H4 (cell line): ENCODE data around the gene ATG5. TPM values are rescaled to one million over a fixed set of nuclear protein-coding genes. Genes with fewer than 3 reads are reported as not detected.
A peak's percentile ranks its signal among the peaks of the same experiment; 100 is the strongest.

Experiments
- DNase-seq: peaks from one replicate; pipeline ENCODE4 v3.0.0-alpha.2; 2015; ENCODE audit warnings: low spot score
- total RNA-seq: library from RNA; depleted of rRNA; stranded (reverse); fragments of >200 nt; shearing (Covaris generic); gene quantifications from 2 replicates; pipeline ENCODE4 v1.2.3, GENCODE V29; 2014

The ATG5 gene
- total RNA-seq, 1 experiment from 2014 or later = 42.5 TPM

DNA sequence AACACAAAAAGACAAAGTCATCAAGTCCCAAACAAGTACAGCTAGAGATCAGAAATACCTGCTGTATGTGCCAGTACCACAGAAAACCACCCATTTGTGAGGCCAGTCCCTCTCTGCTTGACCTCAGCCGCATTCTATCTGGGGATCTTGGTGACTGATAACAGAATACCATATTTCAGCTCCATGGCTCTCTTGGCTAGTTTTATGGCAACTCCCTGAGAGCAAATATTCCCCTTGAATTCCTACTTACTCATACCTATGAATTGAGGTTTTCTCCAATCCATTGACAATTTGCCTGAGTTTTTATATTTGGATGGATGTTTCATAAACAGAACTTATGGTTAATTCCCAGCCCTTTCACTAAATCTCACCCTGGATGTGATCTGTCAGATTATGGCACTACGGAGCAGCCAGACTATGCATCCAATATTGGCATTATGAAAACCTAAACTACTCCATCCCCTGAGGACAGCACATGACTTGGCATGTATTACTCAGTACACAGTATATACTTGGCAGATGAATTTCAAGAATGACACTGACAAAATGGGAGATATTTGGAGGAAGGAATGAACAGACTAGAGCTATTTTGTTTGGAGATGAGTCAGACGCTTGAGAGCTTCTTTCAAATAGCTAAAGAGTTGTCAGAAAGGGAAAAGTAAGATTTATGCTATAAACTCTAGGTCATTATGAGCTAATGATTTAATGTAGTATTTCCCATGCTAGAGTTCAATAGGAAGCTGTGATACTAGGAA is 143.7 kb downstream of the ATG5 start:
- DNase-seq = no peak

DNA sequence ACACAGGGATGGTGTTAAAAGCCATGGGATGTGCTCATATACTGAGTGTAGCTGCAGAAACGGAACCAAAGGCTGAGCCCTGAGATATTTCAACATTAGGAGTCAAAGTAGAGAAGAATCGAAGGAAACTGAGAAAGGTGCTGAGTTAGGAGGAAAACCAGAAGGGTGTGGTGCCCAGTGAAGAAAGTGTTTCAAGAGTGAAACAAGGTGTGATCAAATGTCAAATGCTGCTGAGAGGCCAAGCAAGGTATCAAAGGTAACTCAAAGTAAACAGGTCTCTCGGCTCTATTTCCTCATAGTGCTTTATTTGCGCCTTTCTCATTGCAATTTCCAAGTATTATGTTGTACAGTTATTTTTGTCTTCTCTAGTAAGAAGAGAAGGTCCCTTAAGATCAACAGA is 145.4 kb downstream of the ATG5 start:
- no peak for DNase-seq

DNA sequence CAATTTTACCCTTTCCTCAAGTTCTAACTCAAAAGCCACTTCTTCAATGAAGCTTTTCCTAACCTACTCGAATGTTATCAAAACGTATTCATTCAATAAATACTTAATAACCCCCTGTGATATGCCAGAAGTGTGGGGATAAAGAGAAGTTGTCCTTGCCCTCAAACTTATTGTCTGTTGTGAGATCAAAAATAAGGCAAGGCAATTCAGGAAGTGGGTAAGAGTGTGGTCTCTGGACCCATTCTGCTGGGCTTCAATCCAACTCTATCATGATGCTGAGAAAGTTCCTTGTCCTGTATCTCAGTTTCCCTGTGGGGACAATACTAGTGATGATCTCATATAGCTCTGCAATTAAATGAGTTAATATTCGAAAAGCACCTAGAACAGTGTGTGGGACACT is 146.7 kb downstream of the ATG5 start:
- no peak for DNase-seq

DNA sequence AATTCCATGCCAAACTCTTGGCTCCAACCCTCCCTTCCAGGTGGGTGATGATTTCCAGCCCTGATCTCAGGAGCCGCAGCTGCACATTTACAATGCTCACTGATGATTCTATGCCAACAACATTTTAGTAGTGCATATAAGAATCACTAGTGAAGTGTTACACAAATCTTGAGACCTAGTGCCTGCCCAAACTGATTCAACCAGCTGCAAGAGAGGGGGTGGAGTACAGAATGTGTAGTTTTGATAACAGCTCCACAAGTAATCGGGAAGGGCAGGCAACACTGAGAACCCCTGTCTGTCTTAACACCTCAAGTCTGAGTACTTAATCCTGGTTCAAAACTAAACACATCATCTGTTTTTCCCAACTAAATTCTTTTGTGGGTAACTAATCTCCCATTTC is 147.8 kb downstream of the ATG5 start:
- DNase-seq = no peak

DNA sequence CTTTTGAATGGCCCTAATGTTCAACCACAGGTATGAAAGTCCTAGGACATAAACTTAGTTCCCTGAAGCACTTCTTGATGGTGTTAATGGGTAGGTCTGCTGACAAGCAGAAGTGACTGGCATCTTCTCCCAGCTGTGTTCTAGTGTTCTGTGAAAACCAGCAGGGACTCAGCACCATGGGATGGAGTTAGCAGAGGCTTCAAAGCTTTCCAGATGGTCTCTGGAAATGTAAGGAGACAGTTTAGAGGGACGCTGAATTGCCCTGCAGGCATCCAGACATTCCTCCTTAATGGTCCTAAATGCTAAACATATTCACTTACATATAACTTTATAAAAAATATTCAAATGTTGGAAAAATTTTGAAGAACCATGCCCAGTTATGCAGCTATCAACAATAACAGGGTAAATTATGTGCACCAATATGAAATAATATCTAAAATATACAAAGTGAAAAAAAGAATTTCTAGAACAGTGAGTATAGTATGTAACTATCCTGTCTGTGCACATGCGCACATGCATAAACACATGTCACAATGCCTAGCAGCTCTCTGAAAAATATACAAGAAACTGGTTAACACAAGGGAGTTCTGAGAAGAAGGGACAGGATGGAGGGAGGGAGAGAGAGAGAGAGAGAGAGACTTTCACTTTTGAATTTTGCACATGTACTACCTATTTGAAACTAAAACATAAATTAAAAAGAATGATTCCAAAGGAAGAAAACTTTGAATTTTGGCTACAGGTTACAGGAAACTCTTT is 152.3 kb downstream of the ATG5 start:
- DNase-seq = no peak

DNA sequence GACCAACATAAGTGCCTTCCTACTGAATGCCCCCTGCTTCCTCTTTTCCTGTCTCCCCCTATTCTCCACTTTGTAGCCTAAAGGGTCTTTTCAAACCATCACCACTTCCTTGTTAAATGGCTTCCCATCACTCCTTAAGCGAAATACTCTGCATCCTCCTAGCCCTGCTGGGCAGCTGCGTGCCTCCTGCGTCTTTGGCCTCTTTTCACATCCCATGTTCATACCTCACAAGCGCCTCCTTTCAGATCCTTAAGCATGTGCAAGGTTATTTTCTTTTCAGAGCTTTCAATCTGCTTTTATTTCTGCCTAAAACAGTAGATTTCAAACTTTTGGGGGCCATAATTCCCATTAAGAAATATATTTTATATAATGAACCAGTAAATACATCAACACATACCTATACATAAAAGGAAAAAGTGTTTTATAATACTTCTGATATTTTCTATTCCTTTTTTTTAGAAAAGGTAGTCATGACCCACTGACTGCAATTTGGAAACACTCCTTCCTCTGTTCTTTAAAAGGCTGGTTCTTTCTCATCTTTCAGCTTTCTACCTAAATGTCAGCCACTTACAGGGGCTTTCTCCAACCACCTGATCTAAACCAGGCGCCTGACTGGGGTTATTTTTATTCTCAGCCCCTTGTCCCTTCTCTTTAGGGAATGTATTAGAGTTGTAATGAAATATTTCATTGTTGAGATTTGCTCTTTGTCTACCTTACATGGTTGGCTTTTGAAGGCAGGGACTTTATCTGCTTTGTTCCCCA is 155.3 kb downstream of the ATG5 start:
- no peak for DNase-seq

DNA sequence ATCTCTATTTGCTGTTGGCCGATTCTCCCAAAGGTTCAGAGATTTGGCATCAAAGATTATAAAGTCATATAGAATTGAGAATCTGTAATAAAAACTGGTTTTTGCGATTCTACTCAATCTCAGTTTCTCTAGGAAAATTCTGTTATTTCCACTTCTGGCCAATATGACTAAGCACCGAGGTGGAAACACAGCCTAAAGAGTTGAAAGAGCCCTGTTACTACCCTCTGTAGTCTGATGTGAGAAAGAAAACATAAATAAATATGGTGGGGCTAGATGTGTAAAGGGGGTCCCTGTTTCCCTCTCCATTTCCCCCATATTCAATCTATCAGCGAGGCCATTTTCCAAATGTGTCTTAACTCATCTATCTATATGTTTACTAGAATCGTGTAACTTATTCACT is 156.0 kb downstream of the ATG5 start:
- no peak for DNase-seq

DNA sequence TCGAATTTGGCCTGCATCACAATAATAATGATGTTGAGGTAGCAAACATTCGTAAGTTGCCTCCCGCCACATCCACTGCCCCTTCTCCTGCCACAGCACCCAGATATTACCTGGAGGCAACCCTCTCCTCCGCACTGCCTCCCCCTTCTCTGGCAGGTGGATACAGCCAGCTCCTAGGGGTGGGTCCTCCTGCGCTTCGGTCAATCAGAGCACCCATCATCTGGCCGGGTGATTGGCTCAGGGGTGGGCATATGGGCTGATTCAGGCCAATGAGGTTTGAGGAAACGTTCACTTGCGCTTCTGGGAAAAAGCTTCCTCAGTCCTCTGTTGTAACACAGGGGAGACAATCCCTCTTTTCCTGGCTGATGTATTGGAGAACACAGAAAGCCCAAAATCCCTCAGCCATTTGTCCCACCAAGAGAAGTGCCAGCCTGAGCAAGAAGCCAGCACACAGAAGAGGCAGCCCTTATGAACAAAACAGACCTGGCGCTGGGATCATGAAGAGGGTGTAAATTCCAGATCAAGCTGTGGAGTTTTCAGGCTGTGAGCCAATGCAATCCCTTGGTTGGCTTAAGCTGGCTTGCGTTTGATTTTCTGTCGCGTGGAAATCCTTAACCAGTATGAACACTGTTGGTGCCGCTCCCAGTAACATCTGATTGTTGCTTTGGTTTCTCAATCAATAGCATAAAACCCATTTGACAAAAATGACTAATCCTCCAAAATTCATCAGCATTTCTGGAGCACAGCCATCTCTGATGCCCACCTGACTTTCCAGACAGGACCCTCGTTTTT is 157.3 kb downstream of the ATG5 start:
- DNase-seq = no peak

DNA sequence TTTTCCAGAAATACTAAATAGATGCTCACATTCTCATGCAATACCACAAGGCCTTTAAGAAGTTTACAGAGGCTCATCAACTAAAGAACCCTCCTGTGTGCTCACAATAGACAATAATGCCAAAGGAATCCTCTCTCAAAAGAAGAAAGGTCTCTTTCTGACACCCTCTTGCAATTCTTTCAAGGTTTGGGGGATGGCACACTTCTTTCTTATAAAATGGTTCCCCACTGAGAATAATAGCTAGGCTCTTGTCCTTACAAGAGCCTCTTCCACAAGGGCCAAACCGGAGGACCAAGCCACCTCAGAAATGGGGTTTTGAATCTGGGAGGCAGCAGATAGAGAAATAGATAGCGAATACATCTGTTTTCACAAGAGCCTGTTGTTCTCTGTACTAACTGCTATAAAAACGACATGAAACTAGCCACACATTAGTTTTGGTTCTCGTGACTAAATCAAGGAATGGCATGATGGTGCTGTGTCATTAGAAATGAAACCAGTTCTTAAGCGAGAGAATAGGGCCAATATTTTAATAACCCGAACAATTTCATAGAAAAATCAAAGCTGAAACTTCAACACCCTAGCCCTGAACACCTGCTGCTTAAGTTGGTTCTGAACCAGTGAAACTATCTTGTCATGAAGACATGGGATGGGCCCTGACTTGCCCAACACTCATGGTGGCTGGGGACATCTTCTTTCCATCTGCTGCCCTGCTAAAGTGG is 158.3 kb downstream of the ATG5 start:
- no peak for DNase-seq

DNA sequence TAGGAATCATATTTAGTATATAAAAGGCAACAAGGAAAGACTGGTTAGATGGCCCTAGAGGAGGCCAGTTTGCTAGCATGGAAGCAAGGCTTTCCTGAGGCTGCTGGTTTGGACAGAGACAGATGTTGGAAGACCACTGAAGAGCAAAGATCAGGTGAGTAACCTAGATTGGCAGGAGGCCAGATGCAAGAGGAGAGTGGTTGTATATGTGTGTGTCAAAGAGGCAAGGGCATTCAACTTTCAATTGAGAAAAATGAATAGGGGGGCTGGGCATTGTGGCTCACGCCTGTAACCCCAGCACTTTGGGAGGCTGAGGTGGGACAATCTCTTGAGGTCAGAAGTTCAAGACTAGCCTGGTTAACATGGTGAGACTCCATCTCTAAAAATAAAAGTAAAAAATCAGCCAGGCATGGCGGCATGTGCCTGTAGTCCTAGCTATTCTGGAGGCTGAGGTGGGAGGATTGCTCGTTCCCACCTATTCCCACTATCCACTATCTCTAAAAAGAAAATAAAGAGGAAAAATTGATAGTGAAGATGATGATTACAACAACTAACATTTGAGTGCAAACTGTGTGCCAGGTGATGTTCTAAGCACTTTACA is 159.6 kb downstream of the ATG5 start:
- DNase-seq = no peak

DNA sequence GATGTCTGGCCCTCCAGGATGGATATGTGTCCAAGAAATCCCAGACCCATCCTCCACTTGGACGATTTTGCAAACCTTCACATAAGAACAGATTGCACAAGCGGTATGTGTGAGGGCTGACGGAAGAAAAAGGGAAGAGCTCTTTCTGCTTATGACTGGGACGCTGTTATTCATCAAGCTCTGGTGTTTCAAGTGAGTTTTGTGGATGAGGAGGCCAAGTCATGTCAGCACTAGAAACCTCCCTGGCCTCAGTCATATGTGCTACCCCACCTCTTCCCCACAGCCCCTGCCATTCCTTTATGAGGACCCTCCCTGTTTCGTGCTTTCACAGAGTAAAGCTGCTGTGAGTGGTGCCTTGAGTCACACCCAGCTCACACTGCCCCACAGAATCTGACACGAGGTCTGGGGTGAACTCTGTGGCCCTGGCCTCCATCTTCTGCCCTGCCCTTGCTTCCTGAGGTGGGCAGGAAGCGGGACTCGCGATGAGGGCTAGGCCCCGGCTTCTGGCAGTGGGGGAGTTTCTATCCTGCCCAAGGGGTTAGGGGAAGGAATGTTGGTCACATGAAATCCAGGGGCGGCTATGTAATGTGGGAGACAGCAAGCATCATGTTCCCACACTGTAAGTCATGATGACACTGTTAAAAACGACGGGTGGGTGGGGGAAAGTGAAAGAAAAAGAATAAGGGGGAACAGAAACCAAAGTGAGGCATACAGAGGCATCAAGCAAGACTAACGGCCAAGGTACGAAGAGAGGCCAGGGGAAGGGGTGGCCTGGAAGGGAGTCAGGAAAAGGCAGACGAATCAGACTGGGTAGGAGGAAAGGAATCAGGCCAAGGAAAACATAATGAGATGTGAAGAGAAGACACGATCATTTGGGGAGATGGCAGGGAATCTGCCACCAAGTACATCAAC is 161.3 kb downstream of the ATG5 start:
- DNase-seq = no peak

DNA sequence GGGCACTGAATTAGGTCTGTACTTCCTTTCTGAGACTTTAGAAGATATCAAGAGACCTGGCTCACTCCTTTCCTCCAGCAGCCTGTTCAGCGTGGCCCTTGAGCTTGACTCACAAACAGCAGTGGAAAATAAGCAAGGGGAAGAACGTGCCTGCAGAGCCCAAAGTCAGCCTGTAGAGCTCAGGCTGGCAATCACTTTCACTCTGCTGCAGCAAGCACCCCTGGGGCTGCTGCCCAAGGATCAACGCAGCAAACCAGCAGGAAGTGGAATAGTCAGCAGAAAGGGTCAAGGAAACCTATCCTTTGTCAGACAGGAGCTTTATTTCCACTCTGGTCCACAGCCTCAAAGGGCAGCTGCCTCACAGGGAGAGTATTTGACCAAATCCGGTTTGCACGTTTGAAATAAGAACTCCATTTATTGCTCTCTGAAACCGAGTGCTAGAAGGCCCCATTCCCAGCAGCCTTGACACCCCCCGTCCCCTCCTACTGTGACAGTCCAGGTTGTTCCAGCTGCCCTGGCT is 162.1 kb downstream of the ATG5 start:
- DNase-seq = peak; percentile 12

DNA sequence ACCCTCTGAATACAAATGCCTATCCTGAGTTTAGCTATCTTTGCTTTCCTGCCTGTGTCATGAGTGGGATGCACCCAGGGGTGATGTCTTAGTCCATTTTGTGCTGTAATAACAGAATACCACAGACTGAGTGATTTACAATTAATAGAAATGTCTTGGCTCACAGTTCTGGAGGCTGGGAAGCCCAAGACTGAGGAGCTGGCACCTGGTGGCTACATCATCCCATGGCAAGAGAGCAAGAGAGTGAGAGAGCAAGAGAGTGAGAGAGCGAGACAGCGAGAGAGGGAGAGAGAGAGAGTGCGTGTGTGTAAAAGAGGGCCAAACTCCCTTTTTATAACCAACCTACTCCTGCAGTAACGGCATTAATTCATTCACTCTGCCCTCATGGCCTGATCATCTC is 162.6 kb downstream of the ATG5 start:
- no peak for DNase-seq

DNA sequence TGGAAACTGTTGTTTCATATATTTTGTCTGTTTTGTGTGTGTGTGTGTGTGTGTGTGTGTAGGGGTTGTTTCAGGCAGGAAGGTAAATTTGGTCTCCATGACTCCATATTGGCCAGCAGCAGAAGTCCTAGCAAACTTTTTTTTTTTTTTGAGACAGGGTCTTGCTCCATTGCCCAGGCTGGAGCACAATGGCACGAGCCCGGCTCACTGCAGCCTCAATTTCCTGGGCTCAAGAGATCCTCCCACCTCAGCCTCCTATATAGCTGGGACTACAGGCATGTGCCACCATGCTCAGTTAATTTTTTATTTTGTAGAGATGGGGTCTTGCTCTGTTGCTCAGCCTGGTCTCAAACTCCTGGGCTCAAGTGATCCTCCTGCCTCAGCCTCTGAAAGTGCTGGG is 163.7 kb downstream of the ATG5 start:
- DNase-seq = no peak

DNA sequence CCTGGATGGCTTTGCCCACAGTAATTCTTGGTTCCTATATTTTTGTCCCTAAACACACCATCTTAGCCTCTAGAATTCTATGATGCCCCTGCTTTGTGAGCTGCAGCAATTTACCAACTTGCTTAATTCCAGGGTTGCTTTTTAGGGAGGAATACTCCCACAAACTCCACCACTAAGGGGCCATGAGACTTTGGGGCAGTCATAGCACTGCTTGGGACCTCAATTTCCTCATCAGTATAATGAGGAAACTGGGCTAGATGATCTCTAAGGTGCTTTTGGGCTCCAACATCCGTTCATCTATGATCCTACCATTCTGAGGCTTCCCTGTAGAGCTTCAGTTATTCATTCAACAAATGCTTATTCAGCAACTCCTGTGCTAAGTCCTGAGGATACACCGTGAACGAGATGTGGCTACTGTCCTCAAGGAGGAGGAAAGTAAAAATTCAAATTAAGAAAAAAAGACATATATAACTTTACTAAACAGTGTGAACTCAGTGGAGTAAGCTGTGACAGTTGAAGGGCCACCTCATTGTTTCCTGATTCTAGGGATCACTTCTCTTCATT is 164.2 kb downstream of the ATG5 start:
- no peak for DNase-seq

DNA sequence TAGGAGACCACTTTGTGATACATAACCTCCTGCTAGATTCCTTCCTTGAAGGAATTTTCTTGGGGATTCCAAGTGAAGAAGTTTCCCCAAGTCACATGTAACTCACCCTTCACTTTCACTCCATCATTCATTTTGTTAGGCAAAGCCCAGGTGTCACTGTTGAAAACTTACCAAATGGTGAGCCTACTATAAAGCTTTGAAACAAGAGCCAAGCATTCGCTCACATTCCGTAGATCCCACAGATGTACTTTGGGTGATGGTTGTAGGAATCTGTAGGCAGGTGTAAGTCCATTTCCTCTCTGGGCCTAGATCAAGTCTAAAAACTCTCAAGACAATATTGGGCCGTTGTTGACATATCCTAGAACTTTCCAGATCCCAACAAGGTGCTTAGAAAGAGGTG is 165.4 kb downstream of the ATG5 start:
- DNase-seq = no peak

DNA sequence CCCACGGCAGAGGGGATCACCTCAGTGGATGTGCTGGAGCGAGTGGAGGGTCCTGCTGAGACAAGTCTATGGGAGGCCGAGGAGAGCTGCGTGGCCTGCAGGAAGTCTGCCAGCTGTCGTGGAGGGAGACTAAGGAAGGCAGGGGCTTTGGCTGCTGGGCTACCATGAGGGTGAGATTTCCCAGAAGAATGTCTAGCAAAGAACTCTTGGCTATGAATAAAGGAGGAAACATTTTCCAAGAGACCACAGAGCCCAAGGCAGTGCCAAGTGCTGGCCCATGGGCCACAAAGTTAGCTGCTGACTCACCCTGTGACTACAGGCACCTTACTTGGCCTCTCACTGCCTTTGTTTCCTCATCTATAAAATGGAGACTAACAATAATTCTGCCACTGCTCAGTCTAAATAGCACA is 166.0 kb downstream of the ATG5 start:
- DNase-seq = peak; percentile 28

DNA sequence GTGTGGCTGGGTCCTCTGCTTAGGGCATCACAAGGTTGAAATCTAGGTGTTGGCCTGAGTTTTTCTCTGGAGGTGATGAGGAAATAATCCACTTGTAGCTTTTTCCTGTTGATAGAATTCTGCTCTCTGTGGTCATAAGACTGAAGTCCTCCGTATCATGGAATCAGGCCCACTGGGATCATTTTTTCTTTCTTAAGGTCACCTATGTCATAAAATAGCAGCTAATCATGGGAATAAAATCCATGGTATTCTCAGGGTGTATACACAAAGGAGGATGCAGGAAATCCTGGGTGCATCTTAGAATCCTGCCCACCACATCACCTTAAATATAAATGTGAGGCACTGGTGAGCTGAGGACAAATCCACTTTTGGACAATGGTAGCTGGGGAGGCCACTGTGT is 166.7 kb downstream of the ATG5 start:
- no peak for DNase-seq

DNA sequence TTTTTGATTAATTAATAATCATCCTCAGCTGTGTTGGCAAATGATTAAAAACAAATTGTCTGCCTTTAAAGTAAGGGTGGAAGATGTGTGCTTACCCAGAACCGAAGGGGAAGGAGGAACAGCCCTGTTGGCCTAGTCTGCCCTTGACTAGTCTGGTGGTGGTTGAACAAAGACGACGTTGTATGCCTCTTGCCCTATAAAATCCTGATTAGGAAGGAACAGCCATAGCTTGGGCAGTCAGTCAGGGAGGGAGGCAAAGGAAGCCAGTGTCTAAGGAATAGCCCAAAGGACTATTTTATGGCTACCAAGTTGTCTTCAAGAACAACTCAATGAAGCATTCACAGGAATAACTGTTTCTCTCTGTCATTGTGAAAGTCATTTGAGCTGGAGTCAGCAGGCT is 168.7 kb downstream of the ATG5 start:
- no peak for DNase-seq
